GM13977 (cell line): Measurements from ENCODE around the gene ZNF518B.

Experiments
- DNase-seq: peaks from one replicate; pipeline ENCODE4 v3.0.0; 2012; ENCODE audit warnings: low spot score
- in situ Hi-C: fragments of 300-500 bp; cut with MboI; formaldehyde crosslinking; loops from one replicate; pipeline ENCODE4 v1.12.0; 2022; ENCODE audit warnings: low sequenced_read_pairs, low pct_unique_long_range_greater_than_20kb, mixed read lengths, inconsistent platforms; ENCODE audit not compliant: unreplicated experiment
- TF ChIP-seq, protein P1 (sequence below): IDR thresholded peaks from 2 replicates; pipeline ENCODE4 v1.5.1; 2012; ENCODE audit warnings: mild to moderate bottlenecking, control low read depth; ENCODE audit not compliant: insufficient read depth; ENCODE audit errors: extremely low read depth, missing control alignments

The ZNF518B gene

DNA sequence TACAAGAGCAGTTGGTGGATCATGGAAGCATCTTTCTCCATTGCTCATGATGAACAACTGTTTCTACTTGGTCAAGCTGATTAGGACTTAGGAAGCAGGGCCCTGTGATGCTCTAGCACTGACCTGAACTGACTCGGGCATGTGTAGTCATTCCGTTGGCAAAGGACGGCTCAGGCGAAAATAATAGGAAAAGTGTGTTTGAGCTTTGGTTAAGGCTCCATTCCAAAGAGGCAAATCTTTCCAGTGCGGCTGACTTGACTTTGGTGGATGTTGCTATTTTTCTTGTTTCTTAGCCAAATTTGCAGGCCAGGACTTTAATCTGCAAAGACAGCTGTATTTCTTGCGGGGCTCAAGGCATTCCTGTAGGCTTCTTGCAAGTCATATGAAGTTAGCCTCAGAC is 39.5 kb downstream of the ZNF518B start:
- no peak for DNase-seq
- in situ Hi-C loops: loop anchor here (25.0 kb wide), 2 partner anchors 255 to 655 kb away; no protein-coding TSS in a partner anchor
- TF ChIP-seq, protein P1, sequence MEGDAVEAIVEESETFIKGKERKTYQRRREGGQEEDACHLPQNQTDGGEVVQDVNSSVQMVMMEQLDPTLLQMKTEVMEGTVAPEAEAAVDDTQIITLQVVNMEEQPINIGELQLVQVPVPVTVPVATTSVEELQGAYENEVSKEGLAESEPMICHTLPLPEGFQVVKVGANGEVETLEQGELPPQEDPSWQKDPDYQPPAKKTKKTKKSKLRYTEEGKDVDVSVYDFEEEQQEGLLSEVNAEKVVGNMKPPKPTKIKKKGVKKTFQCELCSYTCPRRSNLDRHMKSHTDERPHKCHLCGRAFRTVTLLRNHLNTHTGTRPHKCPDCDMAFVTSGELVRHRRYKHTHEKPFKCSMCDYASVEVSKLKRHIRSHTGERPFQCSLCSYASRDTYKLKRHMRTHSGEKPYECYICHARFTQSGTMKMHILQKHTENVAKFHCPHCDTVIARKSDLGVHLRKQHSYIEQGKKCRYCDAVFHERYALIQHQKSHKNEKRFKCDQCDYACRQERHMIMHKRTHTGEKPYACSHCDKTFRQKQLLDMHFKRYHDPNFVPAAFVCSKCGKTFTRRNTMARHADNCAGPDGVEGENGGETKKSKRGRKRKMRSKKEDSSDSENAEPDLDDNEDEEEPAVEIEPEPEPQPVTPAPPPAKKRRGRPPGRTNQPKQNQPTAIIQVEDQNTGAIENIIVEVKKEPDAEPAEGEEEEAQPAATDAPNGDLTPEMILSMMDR: no peak

DNA sequence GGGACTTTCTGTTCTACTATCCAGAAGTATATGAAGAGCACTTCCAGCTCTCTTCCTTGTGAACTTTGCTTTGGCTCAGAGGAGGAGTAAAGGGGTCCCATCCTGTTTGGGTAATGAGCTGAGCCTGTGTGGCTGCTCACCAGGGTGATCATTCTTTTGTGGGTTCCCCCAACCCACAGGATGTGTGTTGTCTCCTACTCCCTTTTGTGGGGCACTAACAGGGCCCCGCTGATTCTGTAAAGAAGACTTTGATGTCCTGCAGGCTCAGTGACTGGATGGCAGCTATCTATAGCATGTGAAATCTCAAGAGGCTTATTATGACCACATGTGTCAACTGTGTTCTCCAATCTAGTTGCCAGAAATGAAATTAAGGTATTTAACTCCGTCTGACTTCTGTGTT is 40.8 kb downstream of the ZNF518B start:
- in situ Hi-C loops: loop anchor here (25.0 kb wide), 2 partner anchors 254 to 654 kb away; no protein-coding TSS in a partner anchor
- DNase-seq: no peak

DNA sequence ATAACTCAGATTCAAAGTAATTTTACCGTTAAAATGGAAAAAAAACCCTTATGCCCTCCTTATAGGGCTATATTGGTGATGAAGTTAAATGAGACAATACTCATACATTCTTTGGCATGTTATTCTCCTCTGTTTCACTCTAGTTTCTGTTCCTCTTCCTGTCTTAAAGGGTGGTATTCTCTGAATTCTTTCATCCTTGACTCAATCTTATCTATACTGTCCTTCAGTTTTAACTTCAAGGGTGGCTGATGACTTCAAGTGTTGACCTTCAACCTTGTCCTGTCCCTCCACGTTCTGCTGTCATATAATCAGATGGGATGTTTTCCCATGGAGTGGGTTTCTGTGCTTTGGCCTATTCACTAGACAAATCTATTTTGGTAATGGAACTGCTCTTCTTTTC is 44.0 kb downstream of the ZNF518B start:
- peak; percentile 52 for DNase-seq
- in situ Hi-C loops: loop anchor here (25.0 kb wide), 2 partner anchors 251 to 651 kb away; no protein-coding TSS in a partner anchor
- TF ChIP-seq, protein P1: no peak

More for the DNA sequence above, 40.8 kb downstream of the ZNF518B start:
- TF ChIP-seq, protein P1: no peak

DNA sequence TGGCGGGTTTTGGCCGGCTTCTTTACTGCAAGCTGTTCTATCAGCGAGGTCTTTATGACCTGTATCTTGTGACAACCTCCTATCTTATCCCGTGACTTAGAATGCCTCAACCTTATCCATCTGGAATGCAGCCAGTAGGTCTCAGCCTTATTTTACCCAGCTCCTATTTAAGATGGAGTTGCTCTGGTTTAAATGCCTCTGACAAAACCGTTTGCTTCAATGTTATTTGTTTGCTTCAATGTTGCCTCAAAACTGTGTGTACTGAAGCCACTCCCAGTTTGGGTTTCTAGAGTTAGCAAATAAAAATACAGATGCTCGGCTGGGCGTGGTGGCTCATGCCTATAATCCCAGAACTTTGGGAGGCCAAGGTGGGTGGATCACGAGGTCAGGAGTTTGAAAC is 51.6 kb downstream of the ZNF518B start:
- DNase-seq: no peak
- in situ Hi-C loops: loop anchor here (25.0 kb wide), 2 partner anchors 243 to 643 kb away; no protein-coding TSS in a partner anchor
- TF ChIP-seq, protein P1: no peak

DNA sequence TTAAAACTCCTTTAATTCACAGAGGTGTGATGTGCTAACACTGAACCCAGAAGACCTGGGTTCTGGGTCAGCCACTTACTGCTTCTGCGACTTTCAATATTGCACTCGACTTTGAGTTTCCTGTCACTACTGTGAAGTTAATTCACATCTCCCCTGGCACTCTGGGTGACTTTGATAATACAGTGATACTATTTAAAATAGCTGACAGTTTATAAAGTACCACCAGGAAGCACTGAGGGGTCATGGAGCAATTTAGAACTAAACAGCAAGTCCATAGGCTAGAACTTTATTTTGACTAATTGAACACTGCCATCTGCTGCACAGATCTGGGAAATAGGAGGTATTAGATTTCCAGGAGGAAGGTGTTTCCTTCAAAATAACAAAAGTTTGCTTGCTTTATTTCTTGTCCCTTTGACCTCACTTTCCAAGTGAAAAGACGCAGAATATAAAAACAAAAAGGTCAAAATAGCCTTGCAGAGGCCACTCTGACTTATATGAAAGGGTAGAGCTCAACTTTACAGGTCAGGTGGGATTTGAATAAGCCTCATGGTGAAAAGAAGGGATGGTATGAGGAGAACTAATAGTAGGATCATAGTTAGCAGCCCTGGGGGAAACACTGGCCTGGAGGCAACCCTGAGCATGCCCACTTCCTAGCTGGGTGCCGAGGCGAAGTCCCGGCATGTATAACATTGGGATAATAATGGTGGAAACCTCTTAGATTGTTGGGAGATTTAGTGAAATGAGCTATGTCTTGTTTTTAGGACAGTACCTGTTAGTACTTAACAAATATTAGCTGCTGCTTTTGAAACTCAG is 53.4 kb downstream of the ZNF518B start:
- in situ Hi-C loops: loop anchor here (25.0 kb wide), 2 partner anchors 242 to 642 kb away; no protein-coding TSS in a partner anchor
- peak; percentile 38 for DNase-seq
- TF ChIP-seq, protein P1: peak; percentile 36

DNA sequence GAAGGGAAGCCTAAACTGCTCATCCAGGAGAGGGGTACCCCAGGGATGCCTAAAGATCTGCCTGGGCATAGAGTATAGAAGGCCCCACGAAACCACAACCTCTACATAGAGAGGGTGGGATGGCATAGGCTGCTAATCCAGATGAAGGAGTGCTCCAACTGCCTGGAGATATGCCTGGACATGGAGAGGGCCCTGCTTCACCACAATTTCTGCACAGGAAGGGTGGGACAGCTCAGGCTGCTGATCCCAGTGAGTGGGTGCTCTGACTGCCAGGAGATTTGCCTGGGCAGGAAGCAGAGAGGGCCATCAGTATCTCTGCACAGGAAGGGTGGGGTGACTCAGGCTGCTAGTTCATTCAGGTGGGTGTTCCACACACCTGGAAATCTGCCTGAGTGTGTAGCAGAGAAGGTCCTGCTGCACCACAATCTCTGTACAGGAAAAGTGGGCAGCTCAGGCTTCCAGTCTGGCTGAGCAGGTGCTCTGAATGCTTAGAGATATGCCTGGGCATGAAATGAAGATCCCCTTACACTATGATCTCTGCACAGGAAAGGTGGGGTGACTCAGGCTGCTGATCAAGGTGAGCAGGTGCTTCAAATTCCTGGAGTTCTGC is 61.1 kb downstream of the ZNF518B start:
- DNase-seq: no peak
- in situ Hi-C loops: no loop called here
- TF ChIP-seq, protein P1: no peak
